NCI-H82 (cell line): ENCODE results near the gene TACC3.

Source experiments
- DNase-seq: peaks from one replicate; lab custom pipeline; 2025; lab: John Stamatoyannopoulos, UW

Gene TACC3

DNA sequence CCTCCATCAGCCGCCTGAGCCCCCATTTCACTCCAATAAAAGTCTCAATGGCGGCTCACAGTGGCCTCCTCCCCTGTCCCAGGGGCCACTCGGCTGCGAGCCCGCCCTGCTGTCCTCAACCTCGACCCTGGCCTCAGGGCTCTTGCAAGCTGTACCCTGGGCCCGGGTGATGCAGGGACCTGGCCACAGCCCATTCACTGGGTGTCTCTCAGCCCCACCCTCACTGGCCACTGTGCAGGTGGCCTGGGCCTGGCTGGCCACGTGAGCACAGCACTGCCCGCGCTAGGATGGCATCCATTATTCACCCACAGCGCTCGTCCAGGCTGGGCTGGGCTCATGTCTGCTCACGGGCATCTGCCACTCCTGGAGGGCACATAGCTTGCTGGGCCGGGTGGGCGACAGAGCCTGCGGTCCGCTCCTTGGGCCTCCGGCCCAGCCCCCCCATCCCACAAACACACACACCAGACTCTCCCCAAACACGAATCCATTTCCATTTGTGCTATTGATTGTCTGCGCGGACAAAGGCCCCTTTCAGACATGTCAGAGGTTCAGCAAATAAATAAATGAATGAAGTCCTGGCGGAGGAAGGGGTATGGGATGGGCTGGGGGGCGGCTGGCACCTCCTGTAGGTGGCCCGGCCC lies 55.3 kb downstream of the TACC3 start:
- no peak for DNase-seq

- DNase-seq = peak; percentile 32
Measured at GRCh38 chr4:1777822-1778641, 56.7 kb downstream of the TACC3 start.

GRCh38 chr4:1778642-1779392 lies 57.5 kb downstream of the TACC3 start:
- DNase-seq = no peak

DNA sequence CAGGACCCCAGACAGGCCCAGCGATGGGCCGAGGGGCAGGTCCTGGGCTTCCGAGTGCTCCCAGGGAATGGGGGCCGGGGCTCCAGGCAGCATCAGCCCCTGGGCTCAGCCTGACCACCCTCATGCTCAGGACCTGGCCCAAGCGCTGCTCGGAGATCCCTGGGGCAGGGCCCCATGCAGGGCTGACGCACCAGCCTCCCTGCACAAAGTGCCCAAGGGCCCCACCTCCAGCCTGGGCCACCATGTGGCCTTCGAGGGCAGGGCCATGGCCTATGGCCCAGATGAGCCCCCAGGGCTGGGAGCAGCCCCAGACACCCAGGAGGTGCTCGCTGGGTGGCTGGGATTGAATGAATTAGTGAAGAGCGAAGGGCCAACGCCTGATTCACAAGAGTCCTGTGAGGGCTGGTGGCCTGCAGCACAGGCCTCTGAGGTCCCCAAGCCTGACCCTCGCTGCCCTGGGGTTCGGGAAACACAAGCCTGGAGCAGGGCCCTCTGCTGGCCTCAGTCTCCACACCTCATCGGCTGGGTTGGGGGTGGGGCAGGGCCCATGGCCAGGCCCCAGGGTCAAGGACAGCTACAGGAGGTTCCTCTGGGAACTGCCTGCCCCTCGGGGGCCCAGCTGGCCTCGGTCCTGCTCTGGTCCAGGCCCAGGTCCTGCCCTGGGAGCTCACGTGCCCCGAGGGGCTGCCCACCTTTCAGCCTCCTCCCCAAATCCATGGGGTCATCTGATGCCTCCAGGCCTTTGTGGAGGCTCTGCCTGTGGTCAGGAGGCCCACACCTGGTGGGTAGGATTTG lies 58.5 kb downstream of the TACC3 start:
- DNase-seq = no peak

GRCh38 chr4:1780435-1780834 lies 59.1 kb downstream of the TACC3 start:
- no peak for DNase-seq

DNA sequence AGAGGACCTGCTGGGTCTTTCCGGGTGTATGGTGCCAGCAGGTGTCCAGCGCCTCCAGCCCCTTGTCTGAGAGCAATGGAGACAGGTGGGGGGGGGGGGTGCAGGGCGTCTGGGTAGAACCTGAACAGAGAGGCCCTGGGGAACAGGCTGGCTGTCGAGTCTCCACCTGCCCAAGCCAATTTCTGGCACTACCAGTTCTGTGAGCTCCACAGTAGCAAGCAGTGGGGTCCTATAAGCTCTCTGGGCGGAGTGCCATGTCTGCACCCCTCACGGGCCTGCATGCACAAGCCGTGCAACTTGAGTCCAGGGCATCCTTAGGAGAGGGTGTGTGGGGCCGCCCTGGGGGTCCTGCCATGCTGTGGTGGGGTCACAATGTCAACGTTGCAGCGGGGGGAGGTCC lies 61.7 kb downstream of the TACC3 start:
- no peak for DNase-seq

GRCh38 chr4:1783970-1784369 lies 62.6 kb downstream of the TACC3 start:
- DNase-seq = no peak

DNA sequence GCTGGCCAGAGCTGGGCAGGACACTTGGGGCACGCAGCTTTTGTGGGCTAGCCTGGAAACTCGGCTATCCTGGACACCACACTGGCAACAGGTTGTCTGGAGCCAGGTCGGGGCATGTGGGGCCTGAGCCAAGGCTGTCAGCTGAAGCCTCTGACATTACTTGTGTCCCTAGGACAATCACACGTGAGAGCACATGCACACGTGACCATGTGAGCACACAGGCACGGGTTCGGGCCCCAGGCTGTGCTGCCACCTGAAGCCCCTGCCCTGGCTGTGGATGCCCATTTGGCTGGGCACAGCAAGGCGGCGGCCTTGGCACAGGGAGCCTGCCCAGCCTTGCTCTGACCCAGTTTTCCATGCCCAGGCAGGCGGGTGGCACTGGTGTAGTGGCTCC lies 63.1 kb downstream of the TACC3 start:
- no peak for DNase-seq

GRCh38 chr4:1784789-1785591 lies 63.7 kb downstream of the TACC3 start:
- DNase-seq = no peak

- DNase-seq = no peak
Measured at GRCh38 chr4:1785592-1785991, 64.3 kb downstream of the TACC3 start.

- DNase-seq = peak; percentile 7
Measured at GRCh38 chr4:1786544-1787362, 65.4 kb downstream of the TACC3 start.

DNA sequence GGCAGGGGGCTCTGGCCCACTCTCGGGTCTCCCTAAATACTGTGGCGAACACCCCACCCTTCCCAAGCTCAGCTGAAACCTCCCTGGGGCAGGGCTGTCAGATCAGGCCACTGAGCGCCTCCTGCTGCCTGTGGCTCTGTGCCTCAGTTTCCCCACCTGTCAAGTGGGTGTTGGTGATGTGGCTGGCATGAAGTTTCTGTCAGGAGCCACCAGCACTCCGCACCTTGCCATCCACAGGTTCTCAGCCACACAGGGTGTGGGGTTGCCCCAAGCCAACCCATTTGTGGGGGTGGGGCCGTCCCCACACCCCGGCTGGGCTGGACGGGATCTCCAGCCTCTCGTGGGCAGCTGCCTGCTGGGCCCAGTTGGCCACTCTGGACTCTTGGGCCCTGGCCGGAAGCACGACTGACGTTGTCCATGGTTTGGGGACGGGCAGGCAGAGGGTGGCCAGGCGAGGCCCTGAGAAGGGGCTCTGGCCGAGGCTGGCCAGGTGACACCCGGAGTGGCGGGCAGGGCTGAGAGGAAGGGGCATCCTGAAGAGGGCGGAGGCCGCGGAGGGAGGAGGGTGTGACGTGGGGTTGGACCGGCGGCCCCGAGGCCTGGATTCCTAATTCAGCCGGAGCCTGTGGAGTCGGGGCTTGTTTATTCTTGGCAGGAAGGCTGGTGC lies 66.2 kb downstream of the TACC3 start:
- DNase-seq = no peak

GRCh38 chr4:1788254-1788973 lies 67.1 kb downstream of the TACC3 start:
- no peak for DNase-seq

GRCh38 chr4:1789552-1789951 lies 68.2 kb downstream of the TACC3 start:
- DNase-seq = no peak

GRCh38 chr4:1790005-1790404 lies 68.7 kb downstream of the TACC3 start:
- no peak for DNase-seq

DNA sequence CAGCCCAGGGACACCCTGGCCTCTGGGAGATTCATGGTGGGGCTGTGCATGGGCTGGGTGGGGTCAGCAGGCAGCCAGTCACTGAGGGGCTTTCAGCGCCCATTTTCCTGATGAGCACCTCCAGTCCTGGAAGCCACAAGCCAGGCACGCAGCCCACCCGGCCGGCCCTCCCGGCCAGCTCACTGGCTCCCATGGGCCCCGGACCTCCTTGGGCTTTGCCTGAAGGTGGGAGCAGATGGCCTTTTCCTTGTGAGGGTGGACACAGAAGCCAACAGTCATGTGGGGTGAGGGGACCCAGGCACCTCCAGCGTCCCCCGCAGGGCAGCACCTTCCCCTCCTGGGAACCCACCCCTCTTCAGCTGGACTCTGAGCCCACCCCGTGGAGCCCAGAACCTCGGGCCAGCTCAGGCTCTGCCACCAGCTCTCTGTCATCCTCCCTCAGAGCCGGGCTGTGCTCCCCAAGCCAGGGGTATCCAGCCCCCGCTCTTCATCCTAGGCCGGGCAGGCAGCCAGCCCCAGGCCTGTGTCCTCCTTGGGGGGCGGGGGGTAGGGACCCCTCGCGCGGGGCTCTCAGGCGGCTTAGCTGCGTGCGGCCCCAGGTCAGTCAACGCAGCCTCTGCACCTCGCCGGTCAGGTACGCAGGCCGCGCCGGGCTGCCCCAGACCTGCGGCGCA lies 71.0 kb downstream of the TACC3 start:
- DNase-seq = peak; percentile 9

DNA sequence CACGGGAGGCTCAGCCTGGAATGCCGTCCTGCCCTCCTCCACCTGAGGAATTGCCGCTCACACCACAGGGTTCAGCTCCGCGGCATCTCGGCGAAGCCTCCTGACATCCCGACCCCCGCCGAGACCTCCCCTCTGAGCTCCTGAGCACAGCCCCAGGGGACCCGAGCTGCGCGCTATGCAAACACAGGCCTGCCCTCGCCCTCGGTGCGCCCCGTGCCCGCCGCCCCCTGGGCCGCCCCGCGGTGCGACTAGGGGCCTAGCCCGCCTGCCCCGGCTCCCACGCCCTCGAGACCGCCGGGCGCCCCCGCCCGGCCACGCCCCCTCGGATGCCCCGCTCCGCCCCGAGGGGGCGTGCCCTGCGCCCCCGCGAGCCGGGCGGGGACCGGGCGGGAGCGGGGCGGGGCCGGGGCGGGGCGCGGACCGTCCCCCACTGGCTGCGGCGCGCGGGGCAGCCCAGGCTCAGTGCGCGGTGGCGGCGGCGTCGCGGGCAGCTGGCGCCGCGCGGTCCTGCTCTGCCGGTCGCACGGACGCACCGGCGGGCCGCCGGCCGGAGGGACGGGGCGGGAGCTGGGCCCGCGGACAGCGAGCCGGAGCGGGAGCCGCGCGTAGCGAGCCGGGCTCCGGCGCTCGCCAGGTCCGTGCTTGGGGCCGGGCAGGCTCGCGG lies 71.6 kb downstream of the TACC3 start, which contains the start of gene FGFR3:
Gene FGFR3 (plus strand): TSS at position 462 of the 664 bp plus-strand sequence. CDS start 642 bp downstream, outside the sequence.
- DNase-seq = peak; percentile 61

- DNase-seq = peak; percentile 47
Measured at GRCh38 chr4:1793496-1793840, 72.1 kb downstream of the TACC3 start.
